Suprapubic skin (tissue), 4 donors: ENCODE data around the gene OMD. TPM values are rescaled to one million over a fixed set of nuclear protein-coding genes. Genes with fewer than 3 reads are reported as not detected.

Experiments used
- DNase-seq, 2 donors: peaks; one replicate each; pipeline ENCODE4 v3.0.0-alpha.2; 2019; ENCODE audit warnings: low spot score in 2 of 2
- H3K27ac ChIP-seq: fragments of 200-600 bp; sonication (generic); one replicate; pipeline ENCODE4 v1.5.1; 2019
- H3K27me3 ChIP-seq: fragments of 200-600 bp; sonication (generic); one replicate; pipeline ENCODE4 v1.5.1; 2019
- H3K36me3 ChIP-seq: fragments of 200-600 bp; sonication (generic); one replicate; pipeline ENCODE4 v1.5.1; 2019
- H3K4me1 ChIP-seq: fragments of 200-600 bp; sonication (generic); one replicate; pipeline ENCODE4 v1.5.1; 2019
- H3K4me3 ChIP-seq: fragments of 200-600 bp; sonication (generic); one replicate; pipeline ENCODE4 v1.5.1; 2019; ENCODE audit warnings: mild to moderate bottlenecking
- H3K9me3 ChIP-seq: fragments of 200-600 bp; sonication (generic); one replicate; pipeline ENCODE4 v1.5.1; 2019
- CTCF ChIP-seq, 2 donors: fragments of 200-600 bp in 1 of 2; fragments of 450-650 bp in 1 of 2; sonication (generic) in 1 of 2; IDR thresholded peaks; one replicate each; pipeline ENCODE4 v1.5.1; 2016 to 2019; ENCODE audit warnings: antibody characterized with exemption in 2 of 2, mild to moderate bottlenecking in 1 of 2, moderate library complexity in 1 of 2
- EP300 ChIP-seq: sonication (generic); formaldehyde crosslinking; IDR thresholded peaks from one replicate; pipeline ENCODE4 v1.6.1; 2017; ENCODE audit warnings: antibody characterized with exemption
- POLR2A ChIP-seq, 2 donors: fragments of 450-650 bp; IDR thresholded peaks; one replicate each; pipeline ENCODE4 v1.6.1; 2017; ENCODE audit warnings: antibody characterized with exemption in 2 of 2, mild to moderate bottlenecking in 2 of 2, moderate library complexity in 2 of 2
- POLR2AphosphoS5 ChIP-seq, 3 donors: sonication (generic); formaldehyde crosslinking; IDR thresholded peaks; one replicate each; pipeline ENCODE4 v1.6.1; 2017; ENCODE audit warnings: antibody characterized with exemption in 3 of 3
- WGBS: methylation state at CpG from one replicate; pipeline ENCODE4 v1.1.5; 2018; 5-methylcytosine and 5-hydroxymethylcytosine counted together
- total RNA-seq, 4 donors: library from RNA; depleted of rRNA; stranded (reverse); fragments of >200 nt; gene quantifications; one replicate each; pipeline ENCODE4 v1.1.0, GENCODE V29; 2016

The OMD gene
- total RNA-seq, 4 donors from 2014 or later = 2.5 to 5.2 (median 2.7) TPM

DNA sequence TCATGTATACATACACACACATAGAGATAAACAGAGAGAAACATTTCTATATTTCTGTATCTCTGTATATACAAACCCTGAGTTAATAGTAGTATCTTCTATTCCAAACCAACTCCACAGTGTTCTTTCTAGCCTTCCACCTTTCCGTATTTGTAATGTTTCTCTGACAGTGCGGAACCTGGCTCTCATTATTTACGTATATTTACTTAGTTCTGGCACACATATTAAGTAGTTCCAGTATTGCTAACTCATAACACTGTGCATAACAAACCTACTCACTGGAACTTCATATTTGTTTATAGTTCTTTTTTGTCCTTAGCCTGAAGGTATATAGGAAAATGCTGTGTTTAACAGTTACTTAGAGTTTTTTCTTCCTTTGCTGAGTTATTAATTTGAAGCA lies 26.4 kb downstream of the OMD start:
- Histone ChIP-seq H3K9me3 (no peaks in the 10 kb centered on the region), H3K4me1 (peaks cover 3% of the 10 kb centered on the region), H3K36me3 (no peaks in the 10 kb centered on the region), H3K27me3 (no peaks in the 10 kb centered on the region), H3K27ac (no peak overlapping the region), H3K4me3 (no peak overlapping the region)
- DNase-seq = no peak
- 90% methylated on average over 3 of the region's 3 CpGs for WGBS
- TF ChIP-seq CTCF (IDR thresholded peaks at IDR 0.05) (no peak), POLR2AphosphoS5 (IDR thresholded peaks at IDR 0.05) (no peak), POLR2A (IDR thresholded peaks at IDR 0.05) (no peak), EP300 (no peak)

- Histone ChIP-seq H3K4me1 (peaks cover 5% of the 10 kb centered on the region), H3K9me3 (no peaks in the 10 kb centered on the region), H3K27me3 (no peaks in the 10 kb centered on the region), H3K27ac (no peak overlapping the region), H3K4me3 (no peak overlapping the region), H3K36me3 (no peaks in the 10 kb centered on the region)
- DNase-seq = no peak
- WGBS = 68% methylated on average over 1 of the region's 1 CpG
- no peak for TF ChIP-seq POLR2A (IDR thresholded peaks at IDR 0.05)
- no peak for TF ChIP-seq POLR2AphosphoS5 (IDR thresholded peaks at IDR 0.05)
- no peak for TF ChIP-seq CTCF (IDR thresholded peaks at IDR 0.05)
- TF ChIP-seq EP300 = no peak
These were observed 28.7 kb downstream of the OMD start for GRCh38 chr9:92395617-92396016.

GRCh38 chr9:92393686-92394085 lies 30.6 kb downstream of the OMD start:
- Histone ChIP-seq H3K27me3 (no peaks in the 10 kb centered on the region), H3K27ac (no peak overlapping the region), H3K9me3 (no peaks in the 10 kb centered on the region), H3K4me3 (no peak overlapping the region), H3K4me1 (peaks cover 5% of the 10 kb centered on the region), H3K36me3 (no peaks in the 10 kb centered on the region)
- 14% methylated on average over 1 of the region's 1 CpG for WGBS
- no peak for TF ChIP-seq POLR2AphosphoS5 (IDR thresholded peaks at IDR 0.05)
- no peak for TF ChIP-seq POLR2A (IDR thresholded peaks at IDR 0.05)
- TF ChIP-seq CTCF (IDR thresholded peaks at IDR 0.05) = no peak
- no peak for TF ChIP-seq EP300
- no peak for DNase-seq

DNA sequence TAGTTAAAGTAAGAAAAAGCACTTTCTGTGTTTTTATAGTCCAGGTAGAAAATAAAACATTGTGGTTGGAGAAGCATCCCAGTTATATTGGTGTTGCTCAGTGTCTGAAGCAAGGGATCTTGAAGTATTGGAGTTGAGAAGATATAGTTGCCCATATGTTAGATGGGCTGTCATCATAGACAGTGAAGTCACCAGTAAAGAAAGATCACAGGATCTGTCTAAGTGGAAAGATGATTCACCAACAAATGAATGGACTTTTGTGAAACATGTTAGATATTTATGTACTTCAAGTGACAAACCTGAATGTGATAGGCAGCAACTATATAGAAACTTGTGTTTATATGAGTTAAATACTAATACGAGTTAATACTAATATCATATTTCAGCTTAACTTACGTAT lies 31.6 kb downstream of the OMD start:
- Histone ChIP-seq H3K9me3 (no peaks in the 10 kb centered on the region), H3K27ac (no peak overlapping the region), H3K4me3 (no peak overlapping the region), H3K27me3 (no peaks in the 10 kb centered on the region), H3K36me3 (no peaks in the 10 kb centered on the region), H3K4me1 (peaks cover 5% of the 10 kb centered on the region)
- DNase-seq = no peak
- 89% methylated on average over 2 of the region's 2 CpGs for WGBS
- TF ChIP-seq CTCF (IDR thresholded peaks at IDR 0.05) (no peak), EP300 (no peak), POLR2A (IDR thresholded peaks at IDR 0.05) (no peak), POLR2AphosphoS5 (IDR thresholded peaks at IDR 0.05) (no peak)

DNA sequence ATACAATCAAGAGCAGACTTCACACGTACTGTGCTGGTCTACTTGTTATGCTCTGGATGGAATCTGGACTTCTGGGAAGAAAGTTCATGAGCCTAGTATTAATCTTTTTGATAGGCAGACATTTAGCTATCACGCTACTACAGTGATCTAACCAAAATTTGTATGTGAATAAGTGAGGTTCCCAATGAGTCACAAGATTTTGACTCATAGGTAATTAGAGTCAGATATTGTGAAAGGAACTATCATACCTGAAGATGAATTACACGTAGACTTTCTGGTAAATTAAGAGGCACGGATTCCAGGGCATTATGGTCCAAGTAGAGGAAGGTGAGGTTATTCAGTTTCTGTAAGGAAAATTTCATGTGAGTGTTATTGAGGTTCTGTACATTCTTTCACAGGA lies 38.3 kb downstream of the OMD start:
- H3K36me3 ChIP-seq = no peaks in the 10 kb centered on the region
- peak overlapping the region; percentile 51 for H3K27ac ChIP-seq
- H3K4me3 ChIP-seq = no peak overlapping the region
- no peaks in the 10 kb centered on the region for H3K27me3 ChIP-seq
- no peak for DNase-seq
- peaks cover 9% of the 10 kb centered on the region for H3K4me1 ChIP-seq
- 51% methylated on average over 4 of the region's 4 CpGs for WGBS
- TF ChIP-seq EP300 = no peak
- TF ChIP-seq POLR2AphosphoS5 (IDR thresholded peaks at IDR 0.05) = no peak
- no peak for TF ChIP-seq POLR2A (IDR thresholded peaks at IDR 0.05)
- TF ChIP-seq CTCF (IDR thresholded peaks at IDR 0.05) = no peak
- H3K9me3 ChIP-seq = no peaks in the 10 kb centered on the region
